ENCODE data around the gene RPL39. TPM values are rescaled to one million over a fixed set of nuclear protein-coding genes. Genes with fewer than 3 reads are reported as not detected.

Gene RPL39
- total and polyA plus RNA-seq, 12 donors, result 1,035 to 6,428 (median 1,087) TPM

DNA sequence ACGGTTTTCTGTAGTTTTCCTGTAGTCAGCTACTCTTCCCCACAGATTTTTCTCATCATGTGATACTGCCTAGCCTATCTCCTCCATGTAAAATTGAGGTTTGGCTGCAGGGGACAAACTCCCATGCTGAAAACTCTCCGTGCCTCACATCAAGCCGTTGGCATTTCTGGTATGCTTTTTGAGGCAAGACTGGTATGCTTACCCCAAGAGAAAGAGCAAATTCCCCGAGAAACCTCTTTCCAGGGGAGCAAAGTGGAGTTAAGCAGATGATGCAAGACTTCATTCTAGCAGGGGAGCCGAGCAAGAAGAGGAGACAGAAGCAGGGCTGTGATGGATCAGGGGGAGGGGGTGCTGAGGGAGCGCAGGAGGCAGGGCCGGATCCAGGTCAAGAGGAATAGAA, 28.2 kb downstream of the RPL39 start:
- intact Hi-C loops (cut with DNase I), result no loop called here
- H3K4me3 ChIP-seq, result no peak overlapping the region
- H3K9me3 ChIP-seq, result no peaks in the 10 kb centered on the region
- TF ChIP-seq, protein P1, sequence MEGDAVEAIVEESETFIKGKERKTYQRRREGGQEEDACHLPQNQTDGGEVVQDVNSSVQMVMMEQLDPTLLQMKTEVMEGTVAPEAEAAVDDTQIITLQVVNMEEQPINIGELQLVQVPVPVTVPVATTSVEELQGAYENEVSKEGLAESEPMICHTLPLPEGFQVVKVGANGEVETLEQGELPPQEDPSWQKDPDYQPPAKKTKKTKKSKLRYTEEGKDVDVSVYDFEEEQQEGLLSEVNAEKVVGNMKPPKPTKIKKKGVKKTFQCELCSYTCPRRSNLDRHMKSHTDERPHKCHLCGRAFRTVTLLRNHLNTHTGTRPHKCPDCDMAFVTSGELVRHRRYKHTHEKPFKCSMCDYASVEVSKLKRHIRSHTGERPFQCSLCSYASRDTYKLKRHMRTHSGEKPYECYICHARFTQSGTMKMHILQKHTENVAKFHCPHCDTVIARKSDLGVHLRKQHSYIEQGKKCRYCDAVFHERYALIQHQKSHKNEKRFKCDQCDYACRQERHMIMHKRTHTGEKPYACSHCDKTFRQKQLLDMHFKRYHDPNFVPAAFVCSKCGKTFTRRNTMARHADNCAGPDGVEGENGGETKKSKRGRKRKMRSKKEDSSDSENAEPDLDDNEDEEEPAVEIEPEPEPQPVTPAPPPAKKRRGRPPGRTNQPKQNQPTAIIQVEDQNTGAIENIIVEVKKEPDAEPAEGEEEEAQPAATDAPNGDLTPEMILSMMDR (IDR thresholded peaks at IDR 0.05), result no peak
- H3K27me3 ChIP-seq, result peaks cover 0 to 18% (median 6%) of the 10 kb centered on the region in 7 donors
- 57 to 60% methylated on average over 7 of the region's 7 CpGs for WGBS, 2 donors
- ATAC-seq, result no peak
- peaks cover 0 to 10% (median 0%) of the 10 kb centered on the region in 9 donors for H3K4me1 ChIP-seq
- H3K27ac ChIP-seq, result no peak overlapping the region
- no peak for DNase-seq
- no peaks in the 10 kb centered on the region for H3K36me3 ChIP-seq

DNA sequence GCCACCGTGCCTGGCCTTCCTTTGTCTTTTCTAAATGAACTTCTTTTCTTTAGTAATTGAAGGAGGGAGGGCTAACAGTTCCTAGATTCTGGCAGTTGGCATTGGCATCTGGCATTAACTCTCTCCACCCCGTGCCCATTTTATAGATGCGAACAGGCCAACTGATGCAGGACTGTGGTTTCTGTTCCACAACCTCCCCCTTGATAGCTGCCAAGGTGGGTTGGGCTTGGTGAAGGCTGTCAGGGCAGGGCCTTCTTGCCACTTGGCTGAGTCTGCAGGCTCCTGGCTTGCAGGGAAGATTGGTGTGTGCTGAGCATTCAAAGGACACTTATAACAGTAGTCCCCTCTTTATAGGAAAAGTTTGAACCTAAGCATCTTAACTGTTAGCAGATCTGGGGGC, 28.7 kb downstream of the RPL39 start:
- no peak overlapping the region for H3K4me3 ChIP-seq
- DNase-seq (no peak), ATAC-seq (no peak)
- peaks cover 0 to 18% (median 6%) of the 10 kb centered on the region in 7 donors for H3K27me3 ChIP-seq
- 91 to 93% methylated on average over 3 of the region's 3 CpGs for WGBS, 2 donors
- TF ChIP-seq, protein P1 (IDR thresholded peaks at IDR 0.05), result no peak
- H3K27ac ChIP-seq, result no peak overlapping the region
- intact Hi-C loops (cut with DNase I), result no loop called here
- no peaks in the 10 kb centered on the region for H3K36me3 ChIP-seq
- H3K4me1 ChIP-seq, result peaks cover 0 to 12% (median 4%) of the 10 kb centered on the region in 9 donors
- H3K9me3 ChIP-seq, result no peaks in the 10 kb centered on the region

DNA sequence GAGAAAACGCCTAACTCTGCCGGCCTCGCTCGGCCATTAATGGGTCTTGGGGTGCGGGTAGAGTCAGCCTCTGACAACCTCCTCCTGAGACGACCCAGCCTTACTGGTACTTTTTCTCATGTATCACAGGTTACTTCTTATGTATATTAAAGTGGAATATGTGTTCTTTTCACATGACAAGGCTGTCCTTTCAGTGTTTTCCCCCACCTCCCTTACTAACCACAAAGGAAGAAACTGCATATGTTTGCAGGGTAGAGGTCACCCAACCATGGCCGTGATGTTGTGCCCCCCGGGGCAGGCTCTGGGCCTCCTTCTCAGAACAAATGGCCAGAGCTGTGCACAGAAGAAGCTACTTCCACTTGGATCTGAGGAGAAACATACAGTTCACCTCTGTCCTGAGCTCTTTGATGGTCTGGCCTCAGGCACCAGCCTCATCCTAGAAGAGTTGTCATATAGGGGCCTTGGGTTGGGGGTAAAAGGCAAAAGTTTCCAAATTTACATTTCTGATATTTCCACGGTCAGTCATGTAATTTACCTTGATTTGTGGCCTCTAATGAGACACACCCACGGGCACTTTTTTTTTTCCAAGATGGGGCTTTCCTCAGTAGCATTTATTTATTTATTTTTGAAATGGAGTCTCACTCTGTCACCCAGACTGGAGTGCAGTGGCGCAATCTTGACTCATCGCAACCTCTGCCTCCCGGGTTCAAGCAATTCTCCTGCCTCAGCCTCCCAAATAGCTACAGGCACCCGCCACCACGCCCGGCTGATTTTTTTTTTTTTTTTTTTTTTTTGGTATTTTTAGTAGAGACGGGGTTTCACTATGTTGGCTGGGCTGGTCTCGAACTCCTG, 31.2 kb downstream of the RPL39 start:
- no peak for DNase-seq
- ATAC-seq, result no peak
- H3K36me3 ChIP-seq, result no peaks in the 10 kb centered on the region

DNA sequence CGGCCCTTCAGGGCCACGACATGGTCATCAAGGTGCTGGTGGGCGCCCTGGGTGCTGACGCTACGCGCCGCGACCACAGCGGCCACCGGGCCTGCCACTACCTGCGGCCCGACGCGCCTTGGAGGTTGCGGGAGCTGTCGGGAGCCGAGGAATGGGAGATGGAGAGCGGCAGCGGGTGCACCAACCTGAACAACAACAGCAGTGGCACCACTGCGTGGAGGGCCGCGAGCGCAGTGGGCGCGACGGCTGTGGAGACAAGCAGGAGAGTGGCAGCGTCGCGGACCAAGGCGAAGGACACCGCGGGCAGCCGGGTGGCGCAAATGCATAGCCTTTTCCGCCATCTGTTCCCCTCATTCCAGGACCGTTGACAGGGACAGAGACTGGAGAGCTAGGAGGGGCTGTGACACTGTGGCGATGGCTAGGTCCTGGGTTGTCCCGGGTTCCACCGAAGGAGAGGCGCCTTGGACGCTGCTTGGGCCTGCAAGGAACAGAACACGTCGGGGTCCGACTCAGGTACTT, 32.1 kb downstream of the RPL39 start:
- Histone ChIP-seq H3K9me3 (no peaks in the 10 kb centered on the region), H3K27me3 (peaks cover 0 to 24% (median 6%) of the 10 kb centered on the region in 7 donors), H3K36me3 (no peaks in the 10 kb centered on the region), H3K27ac (peak overlapping the region in 1 of 10 donors; percentile 65), H3K4me3 (peak overlapping the region in 9 of 10 donors; percentile 32 to 62 (median 49)), H3K4me1 (peaks cover 0 to 42% (median 4%) of the 10 kb centered on the region in 9 donors)
- TF ChIP-seq, protein P1 (IDR thresholded peaks at IDR 0.05), result no peak
- intact Hi-C loops (cut with DNase I), result no loop called here
- WGBS, 2 donors, result 23 to 44% methylated on average over 11 to 44 of the region's 44 CpGs
- DNase-seq (no peak), ATAC-seq (peak in 1 of 8 donors; percentile 10)

More for the DNA sequence above, 31.2 kb downstream of the RPL39 start:
- H3K27ac ChIP-seq, result peak overlapping the region in 1 of 10 donors; percentile 44
- H3K27me3 ChIP-seq, result peaks cover 0 to 24% (median 6%) of the 10 kb centered on the region in 7 donors
- H3K9me3 ChIP-seq, result no peaks in the 10 kb centered on the region
- TF ChIP-seq, protein P1 (IDR thresholded peaks at IDR 0.05), result no peak
- peaks cover 0 to 34% (median 4%) of the 10 kb centered on the region in 9 donors for H3K4me1 ChIP-seq
- WGBS, 2 donors, result 88 to 90% methylated on average over 14 to 17 of the region's 18 CpGs
- intact Hi-C loops (cut with DNase I), result no loop called here
- H3K4me3 ChIP-seq, result peak overlapping the region in 1 of 10 donors; percentile 62
